GM19025 (cell line): Measurements from ENCODE around the gene FSD1L.
"Not testable (repeated sequence)": the region's sequence is repeated elsewhere in the genome, so short reads cannot be mapped to it uniquely, and the experiment has no call there.

Source experiments
- ATAC-seq: cut with Tn5 transposase; IDR thresholded peaks from one replicate; pipeline ENCODE4 v1.9.1; 2021; ENCODE audit warnings: mild to moderate bottlenecking, low read depth, moderate library complexity; ENCODE audit not compliant: unreplicated experiment

FSD1L gene

GRCh38 chr9:105475302-105475701 is 27.5 kb downstream of the FSD1L start:
- no peak for ATAC-seq

- ATAC-seq = no peak
These were observed 32.0 kb downstream of the FSD1L start for GRCh38 chr9:105479846-105480245.

- no peak for ATAC-seq
These were observed 35.8 kb downstream of the FSD1L start for GRCh38 chr9:105483618-105484017.

GRCh38 chr9:105484226-105484625 is 36.4 kb downstream of the FSD1L start:
- ATAC-seq = no peak

- no peak for ATAC-seq
These were observed 37.3 kb downstream of the FSD1L start for GRCh38 chr9:105485131-105485530.

GRCh38 chr9:105496826-105497225 is 49.0 kb downstream of the FSD1L start:
- no peak for ATAC-seq

GRCh38 chr9:105497704-105498103 is 49.9 kb downstream of the FSD1L start:
- no peak for ATAC-seq

- ATAC-seq = peak; percentile 71
These were observed 52.4 kb downstream of the FSD1L start for GRCh38 chr9:105500108-105500766.

GRCh38 chr9:105501414-105501813 is 53.6 kb downstream of the FSD1L start:
- no peak for ATAC-seq

GRCh38 chr9:105502276-105502675 is 54.4 kb downstream of the FSD1L start:
- no peak for ATAC-seq

GRCh38 chr9:105503881-105504280 is 56.0 kb downstream of the FSD1L start:
- no peak for ATAC-seq

- no peak for ATAC-seq
These were observed 59.4 kb downstream of the FSD1L start for GRCh38 chr9:105507096-105507790.

GRCh38 chr9:105508530-105508929 is 60.7 kb downstream of the FSD1L start:
- no peak for ATAC-seq

GRCh38 chr9:105510024-105510423 is 62.2 kb downstream of the FSD1L start:
- no peak for ATAC-seq

- ATAC-seq = no peak
These were observed 63.6 kb downstream of the FSD1L start for GRCh38 chr9:105511446-105511845.

GRCh38 chr9:105515811-105516413 is 68.1 kb downstream of the FSD1L start:
- ATAC-seq = no peak

- peak; percentile 66 for ATAC-seq
These were observed 72.0 kb downstream of the FSD1L start for GRCh38 chr9:105519710-105520369.

- not testable (repeated sequence) for ATAC-seq
These were observed 73.2 kb downstream of the FSD1L start for GRCh38 chr9:105520992-105521391.

GRCh38 chr9:105522618-105523385 is 75.0 kb downstream of the FSD1L start:
- ATAC-seq = peak; percentile 71

GRCh38 chr9:105531530-105531929 is 83.7 kb downstream of the FSD1L start:
- ATAC-seq = no peak
